Measurements from ENCODE around the gene DAPK2.

Gene DAPK2

DNA sequence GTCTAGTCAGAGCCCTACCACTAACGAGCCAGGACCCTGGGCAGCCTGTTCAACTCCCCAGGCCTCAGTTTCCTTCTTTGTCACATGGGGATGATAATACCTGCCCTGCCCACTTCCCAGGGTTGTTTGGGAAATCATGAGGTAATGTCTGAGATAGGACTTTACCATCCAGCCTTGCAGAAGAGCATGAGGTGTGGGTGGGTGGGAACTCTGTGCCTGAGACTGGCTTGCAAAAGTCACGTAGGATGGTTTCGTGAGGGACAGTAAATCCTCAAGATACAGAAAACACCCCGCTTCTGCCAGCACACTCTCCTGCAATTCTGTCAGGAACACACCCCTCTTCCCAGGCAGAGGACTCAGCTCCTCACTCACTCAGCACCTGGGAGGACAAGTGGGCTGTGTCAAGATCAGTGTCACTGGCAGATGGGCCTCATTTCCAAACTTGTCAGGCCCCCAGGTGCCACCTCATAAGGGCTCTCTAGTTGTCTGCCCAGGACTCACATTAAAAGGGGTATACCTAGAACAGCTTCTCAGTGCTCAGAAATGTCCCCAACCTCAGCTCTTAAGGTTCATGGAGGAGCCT, 58.4 kb downstream of the DAPK2 start:
- TF ChIP-seq, protein P1, sequence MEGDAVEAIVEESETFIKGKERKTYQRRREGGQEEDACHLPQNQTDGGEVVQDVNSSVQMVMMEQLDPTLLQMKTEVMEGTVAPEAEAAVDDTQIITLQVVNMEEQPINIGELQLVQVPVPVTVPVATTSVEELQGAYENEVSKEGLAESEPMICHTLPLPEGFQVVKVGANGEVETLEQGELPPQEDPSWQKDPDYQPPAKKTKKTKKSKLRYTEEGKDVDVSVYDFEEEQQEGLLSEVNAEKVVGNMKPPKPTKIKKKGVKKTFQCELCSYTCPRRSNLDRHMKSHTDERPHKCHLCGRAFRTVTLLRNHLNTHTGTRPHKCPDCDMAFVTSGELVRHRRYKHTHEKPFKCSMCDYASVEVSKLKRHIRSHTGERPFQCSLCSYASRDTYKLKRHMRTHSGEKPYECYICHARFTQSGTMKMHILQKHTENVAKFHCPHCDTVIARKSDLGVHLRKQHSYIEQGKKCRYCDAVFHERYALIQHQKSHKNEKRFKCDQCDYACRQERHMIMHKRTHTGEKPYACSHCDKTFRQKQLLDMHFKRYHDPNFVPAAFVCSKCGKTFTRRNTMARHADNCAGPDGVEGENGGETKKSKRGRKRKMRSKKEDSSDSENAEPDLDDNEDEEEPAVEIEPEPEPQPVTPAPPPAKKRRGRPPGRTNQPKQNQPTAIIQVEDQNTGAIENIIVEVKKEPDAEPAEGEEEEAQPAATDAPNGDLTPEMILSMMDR (IDR thresholded peaks at IDR 0.05; ENCODE audit: borderline replicate concordance, insufficient read depth, low read depth, low read length), result no peak

DNA sequence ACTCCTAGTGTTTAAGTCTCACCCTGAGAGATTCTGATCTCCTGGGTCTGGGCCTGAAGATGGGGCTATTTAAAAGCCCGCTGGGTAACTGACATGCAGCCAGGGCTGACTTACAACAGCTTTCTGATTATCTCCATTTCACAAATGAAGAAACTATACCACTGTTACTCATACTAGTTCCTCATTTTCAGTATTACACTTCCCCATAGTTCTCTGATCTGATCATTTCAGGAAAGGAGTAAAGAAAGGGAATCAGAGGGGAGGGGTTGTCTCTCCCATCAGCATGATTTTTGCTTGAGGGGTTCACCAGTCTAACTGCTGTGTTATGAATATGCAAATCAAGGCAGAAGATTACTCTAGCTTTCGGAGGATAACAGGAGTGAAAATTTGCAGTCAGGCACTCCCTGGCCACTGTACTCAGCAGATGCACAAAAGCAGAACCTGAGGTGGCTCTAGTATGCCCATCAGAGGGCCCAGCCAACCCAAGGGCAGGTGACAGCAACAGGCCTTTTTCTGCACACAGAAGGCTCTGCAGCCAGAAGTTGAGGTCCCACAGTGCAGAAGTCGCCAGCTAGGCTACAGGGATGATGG, 59.4 kb downstream of the DAPK2 start:
- TF ChIP-seq, protein P1 (IDR thresholded peaks at IDR 0.05; ENCODE audit: borderline replicate concordance, insufficient read depth, low read depth, low read length), result no peak
- H3K4me3 ChIP-seq (ENCODE audit: low read depth, low read length), result no peak overlapping the region

More for the DNA sequence above, 58.4 kb downstream of the DAPK2 start:
- no peak overlapping the region for H3K4me3 ChIP-seq (ENCODE audit: low read depth, low read length)

DNA sequence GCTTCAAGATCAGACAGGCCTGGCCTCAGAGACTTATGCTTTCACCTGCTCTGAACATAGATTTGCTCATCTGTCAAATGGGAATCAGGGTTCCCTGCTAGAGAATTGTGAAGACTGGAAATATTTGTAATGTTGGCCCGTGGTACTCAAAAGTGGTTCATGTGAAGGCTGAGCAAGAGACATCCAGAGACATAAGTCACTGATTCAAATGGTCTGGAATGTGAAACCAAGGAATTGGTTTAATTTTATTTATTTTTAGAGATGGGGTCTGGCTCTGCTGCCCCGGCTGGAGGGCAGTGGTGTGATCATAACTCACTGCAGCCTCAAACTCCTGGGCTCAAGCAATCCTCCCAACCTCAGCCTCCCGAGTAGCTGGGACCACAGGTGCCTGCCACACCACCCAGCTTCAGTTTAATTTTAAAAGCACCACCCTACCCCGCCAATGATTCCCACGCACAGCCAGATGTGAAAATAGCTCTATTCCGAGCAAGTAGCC, 60.1 kb downstream of the DAPK2 start:
- H3K4me3 ChIP-seq (ENCODE audit: low read depth, low read length), result no peak overlapping the region
- TF ChIP-seq, protein P1 (IDR thresholded peaks at IDR 0.05; ENCODE audit: borderline replicate concordance, insufficient read depth, low read depth, low read length), result no peak

DNA sequence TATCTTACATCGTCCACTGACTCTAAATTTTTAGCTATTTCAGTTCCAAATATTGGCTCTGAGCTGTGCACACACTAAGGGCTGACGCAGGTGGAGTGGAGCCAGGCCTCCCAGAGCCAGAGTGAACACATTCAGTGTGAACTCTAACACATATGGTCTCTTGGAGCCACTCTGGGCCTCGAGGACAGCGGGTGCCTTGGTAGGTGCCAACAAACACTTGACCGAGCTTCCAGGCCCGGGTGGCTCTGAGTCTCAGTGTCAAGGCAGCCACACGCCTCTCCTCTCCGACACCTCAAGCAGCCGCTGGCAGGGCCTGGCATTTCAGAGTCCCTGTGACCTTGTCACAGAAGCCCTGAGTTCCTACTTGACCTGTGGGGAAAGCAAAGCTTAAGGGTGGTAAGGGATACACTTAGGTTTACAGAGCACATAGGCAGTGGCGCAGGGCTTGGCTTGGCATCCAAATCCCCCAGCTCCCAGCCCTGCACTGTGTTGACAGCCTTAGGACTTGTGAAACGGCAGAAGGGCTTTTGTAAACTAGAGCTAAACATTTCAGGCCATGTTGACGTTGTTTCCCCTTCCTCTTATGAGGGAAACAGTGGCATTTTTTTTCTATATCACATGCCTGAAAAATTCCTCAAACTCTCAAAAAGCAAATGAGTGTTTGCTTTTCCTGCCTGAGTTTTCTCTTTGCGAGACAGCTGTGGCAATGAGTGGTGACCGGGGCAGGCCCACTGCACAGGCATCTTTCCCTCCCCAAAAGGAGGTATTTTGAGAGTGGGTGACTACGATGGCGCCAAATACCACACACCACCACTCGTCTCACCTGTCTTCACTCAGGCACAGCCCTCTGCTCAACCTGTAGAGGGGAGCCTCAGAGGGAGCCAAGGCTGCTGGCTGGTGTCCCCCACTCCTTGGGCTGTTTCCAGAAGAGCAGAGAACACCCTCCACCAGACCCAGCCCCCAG, 60.8 kb downstream of the DAPK2 start:
- H3K4me3 ChIP-seq (ENCODE audit: low read depth, low read length), result no peak overlapping the region
- TF ChIP-seq, protein P1 (IDR thresholded peaks at IDR 0.05; ENCODE audit: borderline replicate concordance, insufficient read depth, low read depth, low read length), result no peak

DNA sequence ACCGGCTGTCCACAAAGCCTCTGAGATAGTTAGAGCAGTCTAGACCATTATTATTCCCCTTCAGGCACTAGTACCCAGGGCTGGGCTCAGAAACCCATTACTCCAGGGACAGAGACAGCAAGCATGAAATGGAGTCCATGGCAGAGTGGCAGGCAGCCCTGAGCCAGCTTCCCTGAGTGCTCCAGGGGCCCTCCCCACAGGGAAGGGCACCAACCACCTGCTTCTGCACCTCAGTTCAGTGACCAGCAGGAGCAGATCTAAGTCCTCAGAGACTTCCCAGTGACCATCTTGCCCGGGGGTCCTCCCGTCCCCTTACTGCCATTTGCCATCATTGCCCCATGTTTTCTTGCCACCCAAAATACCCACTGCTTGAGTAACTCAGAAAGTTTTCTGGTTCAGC, 62.0 kb downstream of the DAPK2 start:
- no peak overlapping the region for H3K4me3 ChIP-seq (ENCODE audit: low read depth, low read length)
- TF ChIP-seq, protein P1 (IDR thresholded peaks at IDR 0.05; ENCODE audit: borderline replicate concordance, insufficient read depth, low read depth, low read length), result no peak

DNA sequence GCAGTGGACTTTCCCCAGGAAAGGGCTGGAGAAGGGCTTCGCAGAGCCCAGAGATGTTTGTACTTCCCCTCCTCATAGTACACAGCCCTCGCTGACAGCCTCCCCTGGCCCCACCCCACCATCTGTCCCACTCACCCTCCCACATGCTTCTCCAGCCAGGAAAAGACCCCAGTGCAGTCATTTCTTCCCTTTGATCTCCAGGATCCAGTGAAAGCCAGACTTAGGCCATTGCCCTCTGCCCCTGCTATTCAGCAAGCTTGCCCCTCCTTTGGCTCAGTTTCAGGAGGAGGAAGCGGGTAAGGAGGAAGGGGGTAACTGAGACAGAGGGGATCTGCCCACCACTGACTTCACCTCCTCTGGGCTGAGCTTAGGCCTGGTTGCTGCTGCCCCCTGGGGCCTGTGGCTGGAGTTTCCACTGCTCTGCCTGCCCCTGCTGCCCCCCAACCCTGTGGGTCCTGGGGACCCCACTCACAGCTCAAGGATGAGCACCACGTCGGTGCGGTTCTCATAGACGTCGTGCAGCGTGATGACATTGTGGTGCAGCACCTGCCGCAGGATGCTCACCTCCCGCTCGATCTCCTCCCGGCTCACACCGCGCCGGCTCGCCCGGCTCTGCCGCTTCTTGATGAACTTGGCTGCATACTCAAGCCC, 63.1 kb downstream of the DAPK2 start:
- TF ChIP-seq, protein P1 (IDR thresholded peaks at IDR 0.05; ENCODE audit: borderline replicate concordance, insufficient read depth, low read depth, low read length), result peak; percentile 78
- H3K4me3 ChIP-seq (ENCODE audit: low read depth, low read length), result no peak overlapping the region
